Astrocyte (in vitro differentiated cells and primary cell): ENCODE data around the gene ZNF138. TPM values are rescaled to one million over a fixed set of nuclear protein-coding genes. Genes with fewer than 3 reads are reported as not detected.

ENCODE experiments used
- DNase-seq: peaks from one replicate; pipeline ENCODE4 v3.0.0-alpha.2; 2010; ENCODE audit warnings: low read depth
- FAIRE-seq: peaks from 2 replicates; lab custom pipeline; 2011; peaks lifted over from hg19 to GRCh38; lab: Jason Lieb, UNC
- H2AFZ ChIP-seq: 2 replicates; pipeline ENCODE4 v1.6.0; 2012; ENCODE audit warnings: low read depth, low read length, inconsistent platforms
- H3K27ac ChIP-seq: 2 replicates; pipeline ENCODE4 v1.5.1; 2011; ENCODE audit warnings: low read depth, low read length, inconsistent platforms
- H3K27me3 ChIP-seq: 2 replicates; pipeline ENCODE4 v1.6.0; 2011; ENCODE audit warnings: low read length, inconsistent platforms; ENCODE audit not compliant: insufficient read depth
- H3K36me3 ChIP-seq: 2 replicates; pipeline ENCODE4 v1.5.1; 2011; ENCODE audit warnings: low read length, inconsistent platforms; ENCODE audit not compliant: insufficient read depth
- H3K4me1 ChIP-seq: 2 replicates; pipeline ENCODE4 v1.5.1; 2011; ENCODE audit warnings: low read length, inconsistent platforms; ENCODE audit not compliant: insufficient read depth
- H3K4me2 ChIP-seq: 2 replicates; pipeline ENCODE4 v1.6.0; 2012; ENCODE audit warnings: low read length, inconsistent platforms
- H3K4me3 ChIP-seq: 2 replicates; pipeline ENCODE4 v1.5.1; 2011; ENCODE audit warnings: low read depth, mild to moderate bottlenecking, low read length, inconsistent platforms; ENCODE audit not compliant: insufficient read depth
- H3K79me2 ChIP-seq: 2 replicates; pipeline ENCODE4 v1.6.0; 2012; ENCODE audit warnings: mild to moderate bottlenecking, low read length, inconsistent platforms; ENCODE audit not compliant: insufficient read depth
- H3K9ac ChIP-seq: 2 replicates; pipeline ENCODE4 v1.6.0; 2012; ENCODE audit warnings: mild to moderate bottlenecking, low read length, inconsistent platforms
- H3K9me3 ChIP-seq: 2 replicates; pipeline ENCODE4 v1.5.1; 2012; ENCODE audit warnings: low read depth, mild to moderate bottlenecking, low read length, inconsistent platforms; ENCODE audit not compliant: insufficient read depth
- H4K20me1 ChIP-seq: 2 replicates; pipeline ENCODE4 v1.6.0; 2012; ENCODE audit warnings: low read length, inconsistent platforms; ENCODE audit not compliant: insufficient read depth
- H3K27ac Mint-ChIP-seq: one replicate; pipeline ENCODE4 v1.8.0; 2021; ENCODE audit warnings: mild to moderate bottlenecking, mixed read lengths; ENCODE audit not compliant: unreplicated experiment
- H3K27me3 Mint-ChIP-seq: one replicate; pipeline ENCODE4 v1.8.0; 2021; ENCODE audit warnings: low read depth, mixed read lengths; ENCODE audit not compliant: unreplicated experiment
- H3K36me3 Mint-ChIP-seq: one replicate; pipeline ENCODE4 v1.8.0; 2021; ENCODE audit warnings: low read depth, mixed read lengths; ENCODE audit not compliant: unreplicated experiment
- H3K4me1 Mint-ChIP-seq: one replicate; pipeline ENCODE4 v1.8.0; 2021; ENCODE audit warnings: low read depth, mixed read lengths; ENCODE audit not compliant: unreplicated experiment
- H3K4me3 Mint-ChIP-seq: one replicate; pipeline ENCODE4 v1.8.0; 2021; ENCODE audit warnings: mild to moderate bottlenecking, moderate library complexity, mixed read lengths; ENCODE audit not compliant: unreplicated experiment
- H3K9me3 Mint-ChIP-seq: one replicate; pipeline ENCODE4 v1.8.0; 2021; ENCODE audit warnings: mild to moderate bottlenecking, mixed read lengths; ENCODE audit not compliant: unreplicated experiment
- CTCF ChIP-seq: IDR thresholded peaks from 2 replicates; pipeline ENCODE4 v1.5.1; 2011; ENCODE audit warnings: low read depth, mild to moderate bottlenecking, inconsistent platforms, low read length, moderate library complexity; ENCODE audit not compliant: insufficient read depth
- EZH2 ChIP-seq: IDR thresholded peaks from 2 replicates; pipeline ENCODE4 v1.6.1; 2012; ENCODE audit warnings: mild to moderate bottlenecking, low read length, inconsistent platforms; ENCODE audit not compliant: insufficient read depth
- total RNA-seq: library from RNA; stranded (reverse); gene quantifications from 2 replicates; pipeline ENCODE4 v1.2.1, GENCODE V29; 2021

Gene ZNF138
- total RNA-seq, 1 donor from 2014 or later, result 5.7 TPM

- Histone ChIP-seq H3K27me3 (no peaks in the 10 kb centered on the region), H3K9me3 (no peaks in the 10 kb centered on the region), H3K79me2 (no peaks in the 10 kb centered on the region), H3K36me3 (no peaks in the 10 kb centered on the region), H3K9ac (no peak overlapping the region), H3K4me3 (no peak overlapping the region), H2AFZ (no peak overlapping the region), H4K20me1 (no peaks in the 10 kb centered on the region), H3K4me2 (no peak overlapping the region), H3K27ac (no peak overlapping the region), H3K4me1 (no peaks in the 10 kb centered on the region)
- Mint-ChIP-seq H3K4me3 (no peak overlapping the region), H3K27me3 (no peaks in the 10 kb centered on the region), H3K36me3 (no peaks in the 10 kb centered on the region), H3K4me1 (no peaks in the 10 kb centered on the region), H3K27ac (no peak overlapping the region), H3K9me3 (peaks cover 8% of the 10 kb centered on the region)
- no peak for DNase-seq
- FAIRE-seq, result no peak
- TF ChIP-seq EZH2 (no peak), CTCF (no peak)
Measured at GRCh38 chr7:64838691-64839090, 44.5 kb downstream of the ZNF138 start.

- Histone ChIP-seq H3K4me2 (no peak overlapping the region), H3K27ac (no peak overlapping the region), H3K27me3 (no peaks in the 10 kb centered on the region), H3K9ac (no peak overlapping the region), H3K79me2 (no peaks in the 10 kb centered on the region), H3K36me3 (no peaks in the 10 kb centered on the region), H3K4me3 (no peak overlapping the region), H3K4me1 (no peaks in the 10 kb centered on the region), H4K20me1 (no peaks in the 10 kb centered on the region), H3K9me3 (no peaks in the 10 kb centered on the region), H2AFZ (no peak overlapping the region)
- no peak overlapping the region for H3K4me3 Mint-ChIP-seq
- FAIRE-seq (no peak), DNase-seq (no peak)
- H3K4me1 Mint-ChIP-seq, result no peaks in the 10 kb centered on the region
- no peak overlapping the region for H3K27ac Mint-ChIP-seq
- H3K9me3 Mint-ChIP-seq, result peaks cover 8% of the 10 kb centered on the region
- TF ChIP-seq CTCF (no peak), EZH2 (no peak)
- no peaks in the 10 kb centered on the region for H3K27me3 Mint-ChIP-seq
- H3K36me3 Mint-ChIP-seq, result peaks cover under 1% of the 10 kb centered on the region
Measured at GRCh38 chr7:64839910-64840309, 45.7 kb downstream of the ZNF138 start.

GRCh38 chr7:64849250-64849923 lies 55.2 kb downstream of the ZNF138 start:
- H3K36me3 ChIP-seq, result no peaks in the 10 kb centered on the region
- Mint-ChIP-seq H3K27me3 (no peaks in the 10 kb centered on the region), H3K9me3 (peaks cover 3% of the 10 kb centered on the region), H3K4me1 (peaks cover 9% of the 10 kb centered on the region), H3K27ac (no peak overlapping the region), H3K4me3 (no peak overlapping the region), H3K36me3 (peaks cover 2% of the 10 kb centered on the region)
- H3K27me3 ChIP-seq, result no peaks in the 10 kb centered on the region
- H3K4me3 ChIP-seq, result no peak overlapping the region
- H3K9me3 ChIP-seq, result no peaks in the 10 kb centered on the region
- no peak overlapping the region for H3K9ac ChIP-seq
- H3K79me2 ChIP-seq, result no peaks in the 10 kb centered on the region
- H4K20me1 ChIP-seq, result no peaks in the 10 kb centered on the region
- no peak overlapping the region for H3K4me2 ChIP-seq
- H3K27ac ChIP-seq, result no peak overlapping the region
- DNase-seq (peak; percentile 6), FAIRE-seq (no peak)
- no peaks in the 10 kb centered on the region for H3K4me1 ChIP-seq
- H2AFZ ChIP-seq, result no peak overlapping the region
- no peak for TF ChIP-seq EZH2
- no peak for TF ChIP-seq CTCF
